ENCODE data around the gene ELAPOR1. TPM values are rescaled to one million over a fixed set of nuclear protein-coding genes. Genes with fewer than 3 reads are reported as not detected.
"Not testable (repeated sequence)": the region's sequence is repeated elsewhere in the genome, so short reads cannot be mapped to it uniquely, and the experiment has no call there.

Gene ELAPOR1
- total RNA-seq, 4 donors from 2014 or later, result 0.08 to 18.8 (median 0.40) TPM; not detected in 1

DNA sequence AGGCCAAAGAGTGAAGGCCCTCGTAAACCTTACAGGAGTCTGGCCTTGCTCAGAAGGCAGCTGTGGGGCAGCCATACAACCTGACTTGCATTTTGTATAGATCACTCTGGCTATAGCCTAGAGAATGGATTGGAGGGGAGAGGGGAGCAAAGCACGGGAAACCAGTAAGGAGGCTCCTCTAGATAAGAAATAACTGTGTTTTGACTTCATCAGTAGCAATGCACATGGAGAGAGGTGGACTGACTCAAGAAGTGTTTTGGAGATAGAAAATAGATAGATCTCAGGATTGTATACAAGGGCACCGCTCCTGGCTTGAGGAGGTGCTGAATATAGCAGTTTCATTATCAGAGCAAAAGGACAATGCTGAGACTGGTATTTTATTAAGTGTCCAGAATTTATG is 26.5 kb downstream of the ELAPOR1 start:
- no peak for ATAC-seq
- Histone ChIP-seq H3K4me1 (no peaks in the 10 kb centered on the region), H3K36me3 (no peaks in the 10 kb centered on the region), H3K4me3 (no peak overlapping the region), H3K27ac (no peak overlapping the region), H3K27me3 (no peaks in the 10 kb centered on the region), H3K9me3 (no peaks in the 10 kb centered on the region)
- 86 to 88% methylated on average over 2 to 3 of the region's 3 CpGs for WGBS, 2 donors (ENCODE audit: low coverage in 1 of 2)
- TF ChIP-seq POLR2A (IDR thresholded peaks at IDR 0.05) (no peak), POLR2AphosphoS5 (IDR thresholded peaks at IDR 0.05) (no peak)
- TF ChIP-seq, protein P1, sequence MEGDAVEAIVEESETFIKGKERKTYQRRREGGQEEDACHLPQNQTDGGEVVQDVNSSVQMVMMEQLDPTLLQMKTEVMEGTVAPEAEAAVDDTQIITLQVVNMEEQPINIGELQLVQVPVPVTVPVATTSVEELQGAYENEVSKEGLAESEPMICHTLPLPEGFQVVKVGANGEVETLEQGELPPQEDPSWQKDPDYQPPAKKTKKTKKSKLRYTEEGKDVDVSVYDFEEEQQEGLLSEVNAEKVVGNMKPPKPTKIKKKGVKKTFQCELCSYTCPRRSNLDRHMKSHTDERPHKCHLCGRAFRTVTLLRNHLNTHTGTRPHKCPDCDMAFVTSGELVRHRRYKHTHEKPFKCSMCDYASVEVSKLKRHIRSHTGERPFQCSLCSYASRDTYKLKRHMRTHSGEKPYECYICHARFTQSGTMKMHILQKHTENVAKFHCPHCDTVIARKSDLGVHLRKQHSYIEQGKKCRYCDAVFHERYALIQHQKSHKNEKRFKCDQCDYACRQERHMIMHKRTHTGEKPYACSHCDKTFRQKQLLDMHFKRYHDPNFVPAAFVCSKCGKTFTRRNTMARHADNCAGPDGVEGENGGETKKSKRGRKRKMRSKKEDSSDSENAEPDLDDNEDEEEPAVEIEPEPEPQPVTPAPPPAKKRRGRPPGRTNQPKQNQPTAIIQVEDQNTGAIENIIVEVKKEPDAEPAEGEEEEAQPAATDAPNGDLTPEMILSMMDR (IDR thresholded peaks at IDR 0.05), result no peak

DNA sequence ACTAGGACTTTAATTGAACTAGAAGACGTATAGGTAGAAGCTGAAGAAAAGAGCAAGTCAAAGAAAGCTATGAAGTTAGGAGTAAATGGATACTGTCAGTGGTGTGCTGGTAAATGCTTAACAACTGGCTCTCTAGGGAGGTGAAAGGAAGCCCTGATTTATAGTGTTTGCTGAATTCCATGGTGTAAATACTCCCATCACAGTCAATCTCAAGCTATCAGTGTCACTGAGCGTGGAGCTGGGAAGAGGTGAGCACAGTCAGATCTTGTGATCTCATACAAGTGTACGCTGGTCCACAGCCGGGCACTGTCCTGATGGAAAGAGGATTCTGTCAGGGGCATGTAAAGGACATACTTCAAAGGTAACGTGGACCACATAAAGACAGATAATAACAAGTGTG is 28.3 kb downstream of the ELAPOR1 start:
- H3K36me3 ChIP-seq, result no peaks in the 10 kb centered on the region
- H3K4me3 ChIP-seq, result no peak overlapping the region
- 82 to 90% methylated on average over 5 of the region's 5 CpGs for WGBS, 2 donors (ENCODE audit: low coverage in 1 of 2)
- TF ChIP-seq EP300 (IDR thresholded peaks at IDR 0.05) (no peak), POLR2AphosphoS5 (IDR thresholded peaks at IDR 0.05) (no peak), POLR2A (IDR thresholded peaks at IDR 0.05) (no peak)
- TF ChIP-seq, protein P1 (IDR thresholded peaks at IDR 0.05), result no peak
- H3K4me1 ChIP-seq, result no peaks in the 10 kb centered on the region
- H3K9me3 ChIP-seq, result no peaks in the 10 kb centered on the region
- H3K27ac ChIP-seq, result no peak overlapping the region
- ATAC-seq, result no peak
- no peaks in the 10 kb centered on the region for H3K27me3 ChIP-seq

- not testable (repeated sequence) for H3K36me3 ChIP-seq, H3K27me3 ChIP-seq, H3K4me1 ChIP-seq, H3K4me3 ChIP-seq, H3K9me3 ChIP-seq, ATAC-seq, H3K27ac ChIP-seq
- WGBS, 2 donors (ENCODE audit: low coverage in 1 of 2), result 86 to 90% methylated on average over 1 to 5 of the region's 6 CpGs
Observed at GRCh38 chr1:109142725-109143124, 28.8 kb downstream of the ELAPOR1 start.

DNA sequence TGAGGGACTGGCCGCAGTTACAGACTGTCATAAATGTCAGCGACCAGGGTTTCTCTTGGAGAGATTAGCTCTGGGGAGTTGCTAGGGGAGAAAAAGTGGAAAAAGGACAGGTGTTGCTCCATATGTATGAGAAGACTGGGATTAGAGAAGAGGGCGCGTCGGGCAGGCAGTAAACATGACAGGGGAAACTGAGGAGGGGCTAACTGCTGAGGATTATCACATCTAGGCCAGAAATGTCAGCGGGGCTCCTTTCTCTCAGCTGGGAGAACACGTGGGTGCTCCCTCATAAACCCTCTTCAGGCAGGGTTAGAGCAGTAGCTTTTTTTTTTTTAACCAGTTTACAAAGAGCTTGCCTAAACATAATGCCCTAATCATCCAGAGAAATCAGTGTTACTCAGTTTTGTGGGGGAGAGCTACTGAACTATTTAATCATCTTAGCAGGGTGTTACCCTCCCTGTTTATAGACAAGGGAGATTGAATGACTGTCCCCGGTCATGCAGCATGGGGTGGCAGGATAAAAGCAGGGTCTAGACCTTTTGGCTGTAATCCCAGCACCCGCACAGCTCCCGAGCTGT is 35.2 kb downstream of the ELAPOR1 start:
- H3K36me3 ChIP-seq, result no peaks in the 10 kb centered on the region
- H3K9me3 ChIP-seq, result no peaks in the 10 kb centered on the region
- WGBS, 2 donors (ENCODE audit: low coverage in 1 of 2), result 67 to 73% methylated on average over 5 to 8 of the region's 10 CpGs
- TF ChIP-seq EP300 (IDR thresholded peaks at IDR 0.05) (no peak), POLR2A (IDR thresholded peaks at IDR 0.05) (no peak), POLR2AphosphoS5 (IDR thresholded peaks at IDR 0.05) (no peak)
- TF ChIP-seq, protein P1 (IDR thresholded peaks at IDR 0.05), result no peak
- H3K4me1 ChIP-seq, result peaks cover 0 to 3% (median 0%) of the 10 kb centered on the region in 3 donors
- no peaks in the 10 kb centered on the region for H3K27me3 ChIP-seq
- no peak overlapping the region for H3K27ac ChIP-seq
- no peak overlapping the region for H3K4me3 ChIP-seq
- no peak for ATAC-seq

DNA sequence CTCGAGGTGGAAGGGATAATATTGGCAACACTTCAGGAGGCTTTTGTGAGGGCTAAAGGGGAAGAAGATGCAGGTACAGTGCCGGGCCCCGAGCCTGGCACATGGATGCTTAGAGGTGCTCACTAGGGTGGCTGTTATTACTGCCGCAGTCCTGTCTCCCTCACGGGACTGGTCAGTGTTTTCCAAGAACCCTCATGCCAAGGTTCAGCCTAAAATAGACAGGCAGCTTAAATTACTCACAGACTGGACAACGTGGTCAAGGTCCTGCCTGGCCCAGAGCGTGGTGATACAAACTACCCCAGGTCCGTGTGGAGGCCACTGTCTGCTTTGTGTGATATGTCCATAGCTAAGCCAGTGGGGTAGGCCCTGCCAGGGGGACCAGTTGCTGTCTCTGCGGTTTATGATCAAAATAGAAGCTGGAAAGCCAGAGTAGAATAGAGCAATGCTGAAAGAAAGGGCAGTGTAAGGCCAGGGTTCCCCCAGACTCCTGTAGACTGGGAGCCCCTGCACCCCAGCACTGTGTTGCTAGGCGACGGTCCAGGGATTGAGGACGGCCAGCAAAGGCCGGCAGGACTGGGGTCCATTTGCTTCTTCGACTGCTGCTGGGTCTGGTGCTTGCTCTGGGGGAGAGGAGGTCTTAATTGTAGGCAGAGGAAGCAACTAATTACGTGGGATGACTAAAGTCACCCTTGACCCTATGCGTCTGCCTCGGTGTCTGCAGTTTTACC is 36.1 kb downstream of the ELAPOR1 start:
- Histone ChIP-seq H3K36me3 (no peaks in the 10 kb centered on the region), H3K9me3 (no peaks in the 10 kb centered on the region), H3K4me3 (no peak overlapping the region), H3K27me3 (no peaks in the 10 kb centered on the region), H3K27ac (no peak overlapping the region), H3K4me1 (peaks cover 0 to 3% (median 0%) of the 10 kb centered on the region in 3 donors)
- WGBS, 2 donors (ENCODE audit: low coverage in 1 of 2), result 70 to 79% methylated on average over 8 to 15 of the region's 17 CpGs
- TF ChIP-seq EP300 (IDR thresholded peaks at IDR 0.05), result no peak
- no peak for TF ChIP-seq POLR2A (IDR thresholded peaks at IDR 0.05)
- TF ChIP-seq, protein P1 (IDR thresholded peaks at IDR 0.05), result no peak
- TF ChIP-seq POLR2AphosphoS5 (IDR thresholded peaks at IDR 0.05), result no peak
- ATAC-seq, result no peak

Measured in gastroesophageal sphincter (tissue), 4 donors.